Omental fat pad (tissue), 4 donors: ENCODE data around the gene EVX2. TPM values are rescaled to one million over a fixed set of nuclear protein-coding genes. Genes with fewer than 3 reads are reported as not detected.

Experiments used
- ATAC-seq: fragments of 150-250 bp; one replicate; pipeline ENCODE4 v1.9.1; 2016; ENCODE audit warnings: mild to moderate bottlenecking, moderate library complexity; ENCODE audit not compliant: low FRiP score
- DNase-seq: peaks from one replicate; pipeline ENCODE4 v3.0.0-alpha.2; 2019; ENCODE audit warnings: low spot score
- CTCF ChIP-seq, 3 donors: fragments of 450-650 bp; IDR thresholded peaks; one replicate each; pipeline ENCODE4 v1.5.1; 2016 to 2017; ENCODE audit warnings: antibody characterized with exemption in 3 of 3, mild to moderate bottlenecking in 3 of 3, moderate library complexity in 2 of 3
- total RNA-seq, 4 donors: library from RNA; depleted of rRNA; stranded (reverse); fragments of >200 nt; gene quantifications; one replicate each; pipeline ENCODE4 v1.1.0, GENCODE V29; 2016

Gene EVX2
- total RNA-seq = not detected

GRCh38 chr2:176083796-176084261 lies at the start of gene EVX2:
Gene EVX2 (minus strand): TSS chr2:176083962. CDS start chr2:176083776, 186 bp downstream.
- no peak for DNase-seq
- no peak for TF ChIP-seq CTCF (IDR thresholded peaks at IDR 0.05)
- no peak for ATAC-seq

GRCh38 chr2:176133389-176133788 lies 49.6 kb upstream of the EVX2 start:
- ATAC-seq (no peak), DNase-seq (no peak)
- no peak for TF ChIP-seq CTCF (IDR thresholded peaks at IDR 0.05)

- ATAC-seq (no peak), DNase-seq (no peak)
- TF ChIP-seq CTCF (IDR thresholded peaks at IDR 0.05) = no peak
Measured at GRCh38 chr2:176132205-176133171, 48.7 kb upstream of the EVX2 start.

- ATAC-seq (no peak), DNase-seq (no peak)
- TF ChIP-seq CTCF (IDR thresholded peaks at IDR 0.05) = no peak
Measured at GRCh38 chr2:176131848-176132158, 48.0 kb upstream of the EVX2 start.

GRCh38 chr2:176130957-176131847 lies 47.4 kb upstream of the EVX2 start:
- DNase-seq (no peak), ATAC-seq (no peak)
- no peak for TF ChIP-seq CTCF (IDR thresholded peaks at IDR 0.05)

- TF ChIP-seq CTCF (IDR thresholded peaks at IDR 0.05) = no peak
Measured at GRCh38 chr2:176130147-176130956, 46.6 kb upstream of the EVX2 start.

More at GRCh38 chr2:176130147-176130956, 46.6 kb upstream of the EVX2 start:
- DNase-seq (no peak), ATAC-seq (peak; percentile 52)
